GM10248 (cell line): ENCODE measurements around the gene FXYD6.
A peak's percentile ranks its signal among the peaks of the same experiment; 100 is the strongest.

Source experiments
- CTCF ChIA-PET: fragments of 300-600 bp; sonication (Branson Sonifier 250); formaldehyde crosslinking; extraction: SDS; loops from one replicate; lab custom pipeline; 2021; ENCODE audit warnings: antibody characterized with exemption; lab: Yijun Ruan, JAX
- POLR2A ChIA-PET: fragments of 350-650 bp; sonication (Branson Sonifier 250); formaldehyde crosslinking; extraction: SDS; loops from one replicate; lab custom pipeline; 2020; ENCODE audit warnings: antibody characterized with exemption; lab: Yijun Ruan, JAX
- DNase-seq: peaks from one replicate; pipeline ENCODE4 v3.0.0; 2012; ENCODE audit errors: extremely low spot score
- CTCF ChIP-seq: IDR thresholded peaks from 2 replicates; pipeline ENCODE4 v1.5.1; 2012; ENCODE audit warnings: mild to moderate bottlenecking, low read depth; ENCODE audit errors: extremely low read depth, missing control alignments, control extremely low read depth

Gene FXYD6

GRCh38 chr11:117921893-117922292, 45.4 kb upstream of the FXYD6 start:
- POLR2A ChIA-PET, result no interaction called here
- CTCF ChIA-PET, result interaction anchor here (0.9 to 2.5 kb wide), 7 partner anchors 8 to 79 kb away, joined by 3 to 11 read pairs (median 3); no protein-coding TSS in a partner anchor
- DNase-seq, result no peak
- no peak for TF ChIP-seq CTCF

- ChIA-PET CTCF (interaction anchor here (0.9 to 2.5 kb wide), 6 partner anchors 8 to 78 kb away, joined by 3 to 11 read pairs (median 3); no protein-coding TSS in a partner anchor), POLR2A (no interaction called here)
- TF ChIP-seq CTCF, result no peak
- no peak for DNase-seq
These were observed 45.0 kb upstream of the FXYD6 start for GRCh38 chr11:117921456-117921855.

- TF ChIP-seq CTCF, result no peak
- ChIA-PET POLR2A (interaction anchor here (0.5 kb wide), 1 partner anchor 11 kb away, joined by 3 read pairs; no protein-coding TSS in a partner anchor), CTCF (interaction anchor here (0.6 to 7.4 kb wide), 9 partner anchors 9 to 101 kb away, joined by 3 to 39 read pairs (median 3); partner anchors contain the start of gene TMPRSS13)
- peak; percentile 51 for DNase-seq
These were observed 43.3 kb upstream of the FXYD6 start for GRCh38 chr11:117919781-117920221.

- POLR2A ChIA-PET, result interaction anchor here (0.5 kb wide), 1 partner anchor 11 kb away, joined by 3 read pairs; no protein-coding TSS in a partner anchor
- CTCF ChIA-PET, result interaction anchor here (0.6 to 7.4 kb wide), 10 partner anchors 9 to 101 kb away, joined by 3 to 39 read pairs (median 4); partner anchors contain the start of gene TMPRSS13
- no peak for TF ChIP-seq CTCF
- DNase-seq, result no peak
These were observed 42.9 kb upstream of the FXYD6 start for GRCh38 chr11:117919341-117919740.

- DNase-seq, result no peak
- ChIA-PET POLR2A (no interaction called here), CTCF (interaction anchor here (0.7 to 7.4 kb wide), 8 partner anchors 10 to 100 kb away, joined by 3 to 39 read pairs (median 4); partner anchors contain the start of gene TMPRSS13)
- TF ChIP-seq CTCF, result no peak
These were observed 42.2 kb upstream of the FXYD6 start for GRCh38 chr11:117918366-117919255.

- POLR2A ChIA-PET, result no interaction called here
- CTCF ChIA-PET, result interaction anchor here (1.9 to 7.4 kb wide), 3 partner anchors 10 to 110 kb away, joined by 4 to 39 read pairs (median 9); no protein-coding TSS in a partner anchor
- DNase-seq, result no peak
- TF ChIP-seq CTCF, result no peak
These were observed 41.2 kb upstream of the FXYD6 start for GRCh38 chr11:117917591-117918151.
